H1 (cell line): Measurements from ENCODE around the gene RHOB.

Experiments used
- CTCF ChIP-seq, 3 experiments: IDR thresholded peaks; 1 replicate in 2 of 3; 2 replicates in 1 of 3; pipeline versions ENCODE4 v1.5.1 to v1.6.1; 2011; ENCODE audit warnings: low read length in 3 of 3, mild to moderate bottlenecking in 3 of 3, inconsistent platforms in 2 of 3, low read depth in 1 of 3, moderate library complexity in 1 of 3; ENCODE audit not compliant: insufficient read depth in 1 of 3; ENCODE audit errors: control extremely low read depth in 1 of 3
- EGR1 ChIP-seq: IDR thresholded peaks from 2 replicates; pipeline ENCODE4 v1.6.1; 2011; ENCODE audit warnings: low read depth, low read length, borderline replicate concordance
- EZH2 ChIP-seq: fragments of 200-600 bp; sonication (generic); IDR thresholded peaks from 2 replicates; pipeline ENCODE4 v1.7.1; 2012; ENCODE audit warnings: low read depth, mild to moderate bottlenecking, moderate library complexity, low read length, inconsistent platforms; ENCODE audit not compliant: severe bottlenecking
- FOSL1 ChIP-seq: IDR thresholded peaks from 2 replicates; pipeline ENCODE4 v1.6.1; 2011; ENCODE audit warnings: mild to moderate bottlenecking, low read depth, low read length, moderate library complexity; ENCODE audit not compliant: insufficient read depth
- GABPA ChIP-seq: IDR thresholded peaks from 2 replicates; pipeline ENCODE4 v1.6.1; 2011; ENCODE audit warnings: mild to moderate bottlenecking, low read length, moderate library complexity, borderline replicate concordance; ENCODE audit not compliant: insufficient read depth
- KDM5A ChIP-seq: fragments of 200-600 bp; IDR thresholded peaks from 2 replicates; pipeline ENCODE4 v1.7.1; 2012; ENCODE audit warnings: mild to moderate bottlenecking, low read length, inconsistent platforms, mixed read lengths
- NRF1 ChIP-seq: IDR thresholded peaks from 2 replicates; pipeline ENCODE4 v1.6.1; 2011; ENCODE audit warnings: mild to moderate bottlenecking, low read depth, low read length, improper control_type of control experiment
- POLR2A ChIP-seq, 2 experiments: IDR thresholded peaks; 1 replicate in 1 of 2; 2 replicates in 1 of 2; pipeline ENCODE4 v1.6.1; 2011; ENCODE audit warnings: low read depth in 2 of 2, low read length in 2 of 2, mild to moderate bottlenecking in 2 of 2; ENCODE audit errors: control extremely low read depth in 1 of 2
- POLR2AphosphoS5 ChIP-seq: IDR thresholded peaks from 2 replicates; pipeline ENCODE4 v1.6.1; 2011; ENCODE audit warnings: low read depth, low read length
- SP1 ChIP-seq: IDR thresholded peaks from 2 replicates; pipeline ENCODE4 v1.6.1; 2011; ENCODE audit warnings: low read depth, low read length
- YY1 ChIP-seq: IDR thresholded peaks from 2 replicates; pipeline ENCODE4 v1.6.1; 2011; ENCODE audit warnings: low read depth, mild to moderate bottlenecking, low read length

- TF ChIP-seq EZH2 = no peak
- TF ChIP-seq CTCF (IDR thresholded peaks at IDR 0.05; ENCODE audit: control extremely low read depth in 1 of 3, insufficient read depth in 1 of 3, low read depth in 1 of 3, low read length in 3 of 3) = no peak
- no peak for TF ChIP-seq POLR2A (IDR thresholded peaks at IDR 0.05; ENCODE audit: control extremely low read depth in 1 of 2, low read depth in 2 of 2, low read length in 2 of 2)
- TF ChIP-seq NRF1 = no peak
- no peak for TF ChIP-seq YY1
- no peak for TF ChIP-seq KDM5A
- TF ChIP-seq POLR2AphosphoS5 = no peak
- no peak for TF ChIP-seq GABPA
- no peak for TF ChIP-seq EGR1
- no peak for TF ChIP-seq FOSL1
- TF ChIP-seq SP1 = no peak
Observed at GRCh38 chr2:20451761-20452499, 5.1 kb downstream of the RHOB start.
